ENCODE data around the gene TWSG1. TPM values are rescaled to one million over a fixed set of nuclear protein-coding genes. Genes with fewer than 3 reads are reported as not detected.
A peak's percentile ranks its signal among the peaks of the same experiment; 100 is the strongest.

Gene TWSG1
- total and polyA plus RNA-seq, 8 donors, result 8.2 to 76.0 (median 23.6) TPM

- H3K27me3 ChIP-seq, result no peaks in the 10 kb centered on the region
- DNase-seq, result peak in 1 of 2 donors; percentile 61
- no peaks in the 10 kb centered on the region for H3K9me3 ChIP-seq
- H3K27ac ChIP-seq, result no peak overlapping the region
- intact Hi-C loops (cut with DNase I; ENCODE audit: low total_unique reads), result no loop called here
- H3K4me1 ChIP-seq, result peaks cover 9 to 20% (median 12%) of the 10 kb centered on the region in 4 donors
- TF ChIP-seq, protein P1, sequence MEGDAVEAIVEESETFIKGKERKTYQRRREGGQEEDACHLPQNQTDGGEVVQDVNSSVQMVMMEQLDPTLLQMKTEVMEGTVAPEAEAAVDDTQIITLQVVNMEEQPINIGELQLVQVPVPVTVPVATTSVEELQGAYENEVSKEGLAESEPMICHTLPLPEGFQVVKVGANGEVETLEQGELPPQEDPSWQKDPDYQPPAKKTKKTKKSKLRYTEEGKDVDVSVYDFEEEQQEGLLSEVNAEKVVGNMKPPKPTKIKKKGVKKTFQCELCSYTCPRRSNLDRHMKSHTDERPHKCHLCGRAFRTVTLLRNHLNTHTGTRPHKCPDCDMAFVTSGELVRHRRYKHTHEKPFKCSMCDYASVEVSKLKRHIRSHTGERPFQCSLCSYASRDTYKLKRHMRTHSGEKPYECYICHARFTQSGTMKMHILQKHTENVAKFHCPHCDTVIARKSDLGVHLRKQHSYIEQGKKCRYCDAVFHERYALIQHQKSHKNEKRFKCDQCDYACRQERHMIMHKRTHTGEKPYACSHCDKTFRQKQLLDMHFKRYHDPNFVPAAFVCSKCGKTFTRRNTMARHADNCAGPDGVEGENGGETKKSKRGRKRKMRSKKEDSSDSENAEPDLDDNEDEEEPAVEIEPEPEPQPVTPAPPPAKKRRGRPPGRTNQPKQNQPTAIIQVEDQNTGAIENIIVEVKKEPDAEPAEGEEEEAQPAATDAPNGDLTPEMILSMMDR (IDR thresholded peaks at IDR 0.05), result no peak
- TF ChIP-seq EP300 (IDR thresholded peaks at IDR 0.05) (no peak), POLR2A (IDR thresholded peaks at IDR 0.05) (no peak), POLR2AphosphoS5 (IDR thresholded peaks at IDR 0.05) (peak in 1 of 3 donors; percentile 21)
- no peaks in the 10 kb centered on the region for H3K36me3 ChIP-seq
- H3K4me3 ChIP-seq, result no peak overlapping the region
- 60 to 78% (median 71%) methylated on average over 1 of the region's 1 CpG for whole genome bisulfite sequencing, 5 donors
Measured at GRCh38 chr18:9413576-9413975, 79.0 kb downstream of the TWSG1 start.

DNA sequence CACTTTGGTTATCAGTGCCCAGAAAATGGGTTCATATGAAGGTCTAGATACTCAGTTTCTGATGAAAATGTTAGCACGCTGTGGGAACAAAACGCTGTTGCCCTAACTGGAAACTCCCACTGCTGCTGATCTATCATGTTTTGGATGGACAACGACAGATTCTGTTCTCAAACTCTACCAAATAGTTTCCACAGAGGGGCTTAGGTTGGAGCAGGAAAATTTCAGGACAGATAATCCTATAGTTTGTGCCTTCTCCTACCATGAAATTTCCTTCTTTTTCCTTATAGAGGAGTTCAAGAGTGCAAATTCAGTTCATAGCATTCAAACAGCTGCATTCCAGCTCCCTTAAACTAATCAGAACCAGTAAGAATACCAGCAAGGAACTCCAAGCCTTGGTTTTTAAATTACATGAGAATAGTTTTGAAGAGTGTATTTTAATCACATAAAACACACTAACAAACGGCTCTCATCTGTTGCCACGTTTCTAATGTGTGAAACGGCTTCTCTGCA, 82.0 kb downstream of the TWSG1 start:
- Histone ChIP-seq H3K36me3 (no peaks in the 10 kb centered on the region), H3K27ac (peak overlapping the region in 4 of 5 donors; percentile 39 to 56 (median 46)), H3K27me3 (no peaks in the 10 kb centered on the region), H3K9me3 (no peaks in the 10 kb centered on the region), H3K4me3 (peak overlapping the region in 2 of 4 donors; percentile 17 to 21), H3K4me1 (peaks cover 9 to 20% (median 12%) of the 10 kb centered on the region in 4 donors)
- TF ChIP-seq EP300 (IDR thresholded peaks at IDR 0.05) (no peak), POLR2A (IDR thresholded peaks at IDR 0.05) (no peak), POLR2AphosphoS5 (IDR thresholded peaks at IDR 0.05) (no peak)
- TF ChIP-seq, protein P1 (IDR thresholded peaks at IDR 0.05), result no peak
- WGBS, 5 donors, result 45 to 64% (median 50%) methylated on average over 6 of the region's 6 CpGs
- no peak for DNase-seq
- intact Hi-C loops (cut with DNase I; ENCODE audit: low total_unique reads), result no loop called here

DNA sequence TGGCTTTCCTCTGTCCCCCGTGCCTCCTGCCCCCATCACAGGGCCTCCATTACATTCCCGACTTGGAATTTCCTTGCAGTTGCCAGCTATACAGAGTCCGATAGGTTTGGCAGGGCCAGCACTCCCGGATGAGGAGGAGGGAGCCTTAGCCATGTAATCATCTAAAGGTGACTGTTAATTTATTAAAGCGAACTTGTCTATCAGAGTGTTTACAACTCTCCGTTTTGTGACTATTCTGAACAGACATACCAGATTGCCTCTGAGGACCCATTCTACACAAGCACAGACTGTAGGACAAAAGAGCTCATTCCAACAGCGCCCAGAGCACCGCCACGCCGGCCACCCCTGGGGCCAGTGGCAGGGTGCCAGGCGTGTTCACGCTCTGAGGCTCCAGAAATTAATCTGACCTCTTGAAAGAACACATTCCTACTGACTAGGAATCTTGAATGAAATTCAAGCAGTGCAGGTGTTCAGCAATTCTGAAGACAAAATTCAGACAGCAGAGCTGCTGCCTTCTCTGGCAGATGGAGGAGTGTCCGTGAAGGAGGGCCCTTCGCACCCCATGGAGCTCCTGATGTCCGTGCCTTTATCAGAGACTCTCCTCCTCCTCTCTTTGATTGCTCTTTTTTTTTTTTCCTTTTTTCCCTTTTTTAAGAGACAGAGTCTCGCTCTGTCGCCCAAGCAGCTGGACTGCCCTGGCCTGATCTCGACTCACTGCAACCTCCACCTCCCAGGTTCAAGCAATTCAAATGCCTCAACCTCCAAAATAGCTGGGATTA, 82.7 kb downstream of the TWSG1 start:
- Histone ChIP-seq H3K9me3 (no peaks in the 10 kb centered on the region), H3K4me3 (peak overlapping the region in 3 of 4 donors; percentile 17 to 24 (median 21)), H3K27ac (peak overlapping the region in 4 of 5 donors; percentile 39 to 56 (median 46)), H3K36me3 (no peaks in the 10 kb centered on the region), H3K4me1 (peaks cover 9 to 20% (median 12%) of the 10 kb centered on the region in 4 donors), H3K27me3 (no peaks in the 10 kb centered on the region)
- WGBS, 5 donors, result 30 to 47% (median 38%) methylated on average over 18 of the region's 18 CpGs
- peak; percentile 53 to 85 for DNase-seq
- TF ChIP-seq, protein P1 (IDR thresholded peaks at IDR 0.05), result no peak
- TF ChIP-seq POLR2A (IDR thresholded peaks at IDR 0.05), result no peak
- no peak for TF ChIP-seq POLR2AphosphoS5 (IDR thresholded peaks at IDR 0.05)
- TF ChIP-seq EP300 (IDR thresholded peaks at IDR 0.05), result no peak
- intact Hi-C loops (cut with DNase I; ENCODE audit: low total_unique reads), result no loop called here

DNA sequence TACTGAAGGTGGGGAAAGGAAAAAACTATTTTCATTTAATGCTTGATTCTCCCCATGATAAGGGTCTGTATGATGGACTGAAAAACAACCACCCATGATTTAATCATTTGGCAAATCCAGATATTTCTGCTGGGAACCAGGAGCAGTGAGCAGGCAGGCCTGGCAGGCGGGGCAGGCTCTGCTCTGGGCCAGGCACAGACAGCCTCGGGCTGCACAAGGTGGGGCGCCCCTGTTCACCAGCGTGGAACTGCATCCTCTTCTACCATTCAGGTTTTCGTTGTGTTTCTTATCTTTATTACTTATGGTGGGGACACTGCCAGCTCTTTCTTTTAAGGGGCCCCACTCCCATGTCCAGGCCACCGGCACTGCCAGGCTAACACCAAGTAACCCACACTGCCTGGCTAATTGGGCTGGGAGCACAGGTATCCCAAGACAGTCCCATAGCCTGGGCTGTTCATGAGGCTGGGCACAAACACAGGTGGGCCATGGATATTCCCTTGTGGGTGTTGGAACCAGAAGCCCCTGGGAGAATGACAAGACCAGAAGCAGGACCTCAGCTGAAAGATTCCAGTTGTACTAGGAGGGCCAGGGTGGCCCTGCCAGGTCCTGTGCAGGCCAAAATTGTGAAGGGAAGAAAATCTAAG, 83.6 kb downstream of the TWSG1 start:
- intact Hi-C loops (cut with DNase I; ENCODE audit: low total_unique reads), result no loop called here
- Histone ChIP-seq H3K9me3 (no peaks in the 10 kb centered on the region), H3K27ac (no peak overlapping the region), H3K4me3 (no peak overlapping the region), H3K4me1 (peaks cover 9 to 20% (median 12%) of the 10 kb centered on the region in 4 donors), H3K36me3 (no peaks in the 10 kb centered on the region), H3K27me3 (no peaks in the 10 kb centered on the region)
- DNase-seq, result no peak
- 63 to 78% (median 72%) methylated on average over 6 of the region's 6 CpGs for WGBS, 5 donors
- TF ChIP-seq EP300 (IDR thresholded peaks at IDR 0.05), result no peak
- no peak for TF ChIP-seq POLR2A (IDR thresholded peaks at IDR 0.05)
